GM21367 (cell line): ENCODE measurements around the gene ABHD2.
"Not testable (repeated sequence)": the region's sequence is repeated elsewhere in the genome, so short reads cannot be mapped to it uniquely, and the experiment has no call there.

Source experiments
- ATAC-seq: cut with Tn5 transposase; IDR thresholded peaks from one replicate; pipeline ENCODE4 v1.9.1; 2021; ENCODE audit not compliant: unreplicated experiment

Gene ABHD2

GRCh38 chr15:89087830-89088604 is at the start of gene ABHD2:
Gene ABHD2 (plus strand): TSS chr15:89088456. CDS start chr15:89116328, 27,872 bp downstream.
- ATAC-seq = peak; percentile 93

GRCh38 chr15:89039142-89039541 is 49.1 kb upstream of the ABHD2 start:
- ATAC-seq = no peak

GRCh38 chr15:89041507-89041906 is 46.7 kb upstream of the ABHD2 start:
- ATAC-seq = no peak

GRCh38 chr15:89042387-89042786 is 45.9 kb upstream of the ABHD2 start:
- no peak for ATAC-seq

GRCh38 chr15:89043031-89044002 is 44.9 kb upstream of the ABHD2 start:
- ATAC-seq = no peak

- ATAC-seq = not testable (repeated sequence)
These were observed 39.1 kb upstream of the ABHD2 start for GRCh38 chr15:89049016-89049666.

GRCh38 chr15:89051875-89052274 is 36.4 kb upstream of the ABHD2 start:
- ATAC-seq = no peak

GRCh38 chr15:89052474-89052873 is 35.8 kb upstream of the ABHD2 start:
- ATAC-seq = no peak

GRCh38 chr15:89054873-89055272 is 33.4 kb upstream of the ABHD2 start:
- no peak for ATAC-seq

GRCh38 chr15:89057506-89058133 is 30.6 kb upstream of the ABHD2 start:
- ATAC-seq = peak; percentile 62

- ATAC-seq = no peak
These were observed 29.9 kb upstream of the ABHD2 start for GRCh38 chr15:89058376-89058775.

- no peak for ATAC-seq
These were observed 29.3 kb upstream of the ABHD2 start for GRCh38 chr15:89058876-89059405.

- ATAC-seq = no peak
These were observed 22.0 kb upstream of the ABHD2 start for GRCh38 chr15:89066280-89066679.

- ATAC-seq = peak; percentile 19
These were observed 20.5 kb upstream of the ABHD2 start for GRCh38 chr15:89067751-89068150.

GRCh38 chr15:89068325-89068784 is 19.9 kb upstream of the ABHD2 start:
- peak; percentile 95 for ATAC-seq

- ATAC-seq = no peak
These were observed 17.8 kb upstream of the ABHD2 start for GRCh38 chr15:89070197-89071124.

- no peak for ATAC-seq
These were observed 16.8 kb upstream of the ABHD2 start for GRCh38 chr15:89071471-89071870.

- ATAC-seq = no peak
These were observed 15.9 kb upstream of the ABHD2 start for GRCh38 chr15:89072277-89072869.

GRCh38 chr15:89074402-89075012 is 13.7 kb upstream of the ABHD2 start:
- no peak for ATAC-seq
